HG03045 (cell line): ENCODE data around the gene ACAP3.
A peak's percentile ranks its signal among the peaks of the same experiment; 100 is the strongest.

Source experiments
- ATAC-seq: cut with Tn5 transposase; IDR thresholded peaks from one replicate; pipeline ENCODE4 v1.9.1; 2021; ENCODE audit warnings: mild to moderate bottlenecking, moderate library complexity; ENCODE audit not compliant: unreplicated experiment

ACAP3 gene

DNA sequence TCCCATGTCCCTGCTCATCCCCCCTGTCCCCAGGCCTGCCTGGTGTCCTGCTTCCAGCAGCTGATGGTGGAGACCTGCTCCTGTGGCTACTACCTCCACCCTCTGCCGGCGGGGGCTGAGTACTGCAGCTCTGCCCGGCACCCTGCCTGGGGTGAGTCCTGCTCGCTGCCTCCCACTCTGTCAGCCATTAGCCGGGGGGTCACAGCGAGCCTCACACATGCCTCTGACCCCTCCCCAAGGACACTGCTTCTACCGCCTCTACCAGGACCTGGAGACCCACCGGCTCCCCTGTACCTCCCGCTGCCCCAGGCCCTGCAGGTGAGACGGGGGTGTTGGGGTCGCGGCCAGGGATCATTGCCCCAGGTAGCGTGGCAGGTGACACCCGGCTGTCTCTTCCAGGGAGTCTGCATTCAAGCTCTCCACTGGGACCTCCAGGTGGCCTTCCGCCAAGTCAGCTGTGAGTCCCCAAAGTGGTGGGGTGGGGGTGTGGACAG, 17.4 kb downstream of the ACAP3 start:
- no peak for ATAC-seq

DNA sequence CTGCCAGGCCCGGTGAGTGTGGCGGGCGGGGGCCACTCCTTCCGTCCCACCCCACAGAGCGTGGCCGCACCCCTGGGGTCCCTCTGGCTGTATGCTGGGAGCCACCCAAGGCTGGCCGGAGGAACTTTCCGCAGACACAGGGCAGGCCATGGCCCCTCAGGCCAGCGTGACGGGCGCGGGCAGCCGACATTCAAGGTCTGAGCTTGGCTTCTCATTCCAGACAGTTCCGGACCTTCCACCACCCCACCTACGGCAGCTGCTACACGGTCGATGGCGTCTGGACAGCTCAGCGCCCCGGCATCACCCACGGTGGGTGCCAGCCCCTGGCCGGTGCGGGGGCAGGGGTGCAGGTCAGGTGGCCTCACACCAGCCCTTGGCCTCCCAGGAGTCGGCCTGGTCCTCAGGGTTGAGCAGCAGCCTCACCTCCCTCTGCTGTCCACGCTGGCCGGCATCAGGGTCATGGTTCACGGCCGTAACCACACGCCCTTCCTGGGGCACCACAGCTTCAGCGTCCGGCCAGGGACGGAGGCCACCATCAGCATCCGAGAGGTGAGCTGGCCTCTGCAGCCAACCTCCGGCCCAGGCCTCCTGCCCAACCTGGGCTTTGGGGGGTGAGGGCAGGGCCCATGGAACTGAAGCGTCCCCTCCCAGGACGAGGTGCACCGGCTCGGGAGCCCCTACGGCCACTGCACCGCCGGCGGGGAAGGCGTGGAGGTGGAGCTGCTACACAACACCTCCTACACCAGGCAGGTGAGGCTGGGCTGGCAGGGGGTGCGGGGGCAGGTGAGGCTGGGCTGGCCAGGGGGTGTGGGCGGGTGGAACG, 20.2 kb downstream of the ACAP3 start:
- ATAC-seq, result no peak

DNA sequence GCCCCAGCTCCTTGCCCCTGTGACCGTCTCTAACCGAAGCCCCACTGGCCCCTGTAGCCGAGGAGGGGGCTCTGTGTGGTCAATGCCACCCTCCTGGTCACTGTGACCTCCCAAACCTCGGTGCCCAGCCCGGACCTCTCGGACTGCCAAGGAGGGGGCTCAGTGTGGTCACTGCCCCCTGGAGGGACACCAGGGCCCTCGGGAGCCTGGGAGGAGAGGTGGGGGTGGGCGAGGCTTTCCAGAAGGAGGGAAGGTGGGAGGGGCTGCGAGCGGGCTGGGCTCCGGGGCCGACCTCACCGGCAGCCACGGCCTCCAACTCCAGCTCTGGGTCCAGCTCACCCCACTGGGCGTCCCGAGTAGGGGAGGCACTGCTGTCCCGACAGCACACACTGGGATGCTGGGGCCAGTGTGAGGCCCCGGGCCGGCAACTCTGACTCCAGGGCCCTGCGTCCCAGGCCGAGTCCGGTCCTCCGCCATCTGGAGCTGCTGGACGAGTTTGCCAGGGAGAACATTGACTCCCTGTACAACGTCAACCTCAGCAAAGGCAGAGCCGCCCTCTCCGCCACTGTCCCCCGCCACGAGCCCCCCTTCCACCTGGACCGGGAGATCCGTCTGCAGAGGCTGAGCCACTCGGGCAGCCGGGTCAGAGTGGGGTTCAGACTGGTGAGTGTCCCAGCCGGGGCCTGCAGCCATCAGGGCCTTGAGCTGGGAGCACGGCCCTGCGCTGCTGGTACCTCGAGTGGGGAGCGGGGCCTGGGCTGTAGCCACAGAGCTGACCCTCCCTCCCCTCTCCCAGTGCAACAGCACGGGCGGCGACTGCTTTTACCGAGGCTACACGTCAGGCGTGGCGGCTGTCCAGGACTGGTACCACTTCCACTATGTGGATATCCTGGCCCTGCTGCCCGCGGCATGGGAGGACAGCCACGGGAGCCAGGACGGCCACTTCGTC, 21.1 kb downstream of the ACAP3 start:
- ATAC-seq, result no peak

GRCh38 chr1:1285611-1286311, 22.0 kb downstream of the ACAP3 start:
- ATAC-seq, result no peak

DNA sequence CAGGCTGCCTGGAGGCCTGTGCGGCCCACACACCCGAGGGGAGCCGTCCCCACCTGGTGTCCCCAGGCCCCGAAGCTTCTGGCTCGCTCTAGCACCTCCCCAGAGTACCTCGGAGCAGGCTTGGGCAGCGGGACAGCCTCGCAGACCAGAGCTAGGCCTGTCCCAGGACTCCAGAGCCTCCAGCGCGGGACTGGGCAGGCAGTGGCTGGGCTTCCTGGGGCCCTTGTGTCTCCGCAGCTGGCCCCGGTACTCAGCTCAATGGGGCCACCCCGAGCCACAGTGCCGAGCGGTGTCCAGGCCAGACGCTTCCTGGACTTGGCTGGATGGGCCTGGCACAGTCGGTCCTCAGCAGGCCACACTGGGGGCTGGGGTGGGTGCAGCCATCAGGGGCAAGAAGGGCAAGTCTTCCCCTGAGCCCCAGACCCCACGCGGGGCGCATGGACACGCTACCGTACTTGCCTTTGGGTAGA, 22.6 kb downstream of the ACAP3 start:
- ATAC-seq, result no peak

- ATAC-seq, result no peak
Observed at GRCh38 chr1:1284221-1285101, 23.3 kb downstream of the ACAP3 start.

DNA sequence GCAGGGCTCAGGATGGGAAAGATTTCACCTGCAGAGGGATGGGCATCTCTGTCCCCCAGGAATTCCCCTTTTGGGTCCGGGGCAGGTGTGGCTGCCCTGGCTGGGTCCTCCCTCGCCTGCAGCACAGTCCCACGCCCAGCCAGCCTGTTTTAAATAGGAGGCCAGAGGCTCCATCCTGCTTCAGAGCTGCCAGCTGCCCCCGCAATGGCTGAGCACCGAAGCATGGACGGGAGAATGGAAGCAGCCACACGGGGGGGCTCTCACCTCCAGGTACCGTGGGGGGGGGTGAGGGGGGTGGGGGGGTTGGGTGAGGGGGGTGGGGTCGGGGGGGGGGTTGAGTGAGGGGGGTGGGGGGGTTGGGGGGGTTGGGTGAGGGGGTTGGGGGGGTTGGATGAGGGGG, 23.9 kb downstream of the ACAP3 start:
- ATAC-seq, result no peak

- no peak for ATAC-seq
Observed at GRCh38 chr1:1282998-1283397, 24.7 kb downstream of the ACAP3 start.

DNA sequence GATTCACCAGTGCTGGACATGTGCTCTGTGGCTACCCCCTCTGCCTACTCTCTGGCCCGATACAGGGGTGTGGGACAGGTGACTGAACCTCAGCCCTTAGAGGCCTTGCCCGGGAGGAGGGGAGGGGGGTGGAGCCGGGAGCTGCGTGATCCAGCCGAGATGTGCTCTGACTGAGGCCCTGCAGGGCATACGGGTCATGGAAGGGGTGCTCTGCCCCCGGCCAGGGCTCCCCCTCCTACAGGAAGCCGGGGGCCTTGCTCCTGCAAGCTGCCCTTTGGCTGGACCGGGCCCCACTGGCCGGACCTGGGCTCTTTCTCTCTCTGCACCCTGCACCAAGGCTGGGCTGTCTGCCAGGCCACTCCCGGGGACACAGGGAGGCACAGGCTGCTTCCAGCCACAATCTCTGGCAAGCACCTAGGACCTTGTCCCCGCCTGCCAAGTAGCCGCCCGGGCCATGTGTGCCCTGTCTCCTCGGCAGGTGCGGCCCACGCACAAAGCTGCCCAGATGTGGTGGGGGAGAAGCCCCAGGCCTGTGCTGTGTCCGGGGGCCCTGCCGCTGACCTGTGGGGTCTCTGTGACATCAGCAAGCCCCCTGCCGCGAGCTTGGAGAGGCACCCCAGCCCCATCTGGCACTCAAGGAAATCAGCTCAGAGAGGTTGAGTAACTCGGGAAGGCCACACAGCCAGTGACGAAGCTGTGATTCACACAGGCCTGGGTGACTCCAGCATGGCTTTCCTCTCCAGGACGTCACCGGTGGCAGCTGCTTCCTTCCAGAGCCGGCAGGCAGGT, 26.0 kb downstream of the ACAP3 start:
- no peak for ATAC-seq

DNA sequence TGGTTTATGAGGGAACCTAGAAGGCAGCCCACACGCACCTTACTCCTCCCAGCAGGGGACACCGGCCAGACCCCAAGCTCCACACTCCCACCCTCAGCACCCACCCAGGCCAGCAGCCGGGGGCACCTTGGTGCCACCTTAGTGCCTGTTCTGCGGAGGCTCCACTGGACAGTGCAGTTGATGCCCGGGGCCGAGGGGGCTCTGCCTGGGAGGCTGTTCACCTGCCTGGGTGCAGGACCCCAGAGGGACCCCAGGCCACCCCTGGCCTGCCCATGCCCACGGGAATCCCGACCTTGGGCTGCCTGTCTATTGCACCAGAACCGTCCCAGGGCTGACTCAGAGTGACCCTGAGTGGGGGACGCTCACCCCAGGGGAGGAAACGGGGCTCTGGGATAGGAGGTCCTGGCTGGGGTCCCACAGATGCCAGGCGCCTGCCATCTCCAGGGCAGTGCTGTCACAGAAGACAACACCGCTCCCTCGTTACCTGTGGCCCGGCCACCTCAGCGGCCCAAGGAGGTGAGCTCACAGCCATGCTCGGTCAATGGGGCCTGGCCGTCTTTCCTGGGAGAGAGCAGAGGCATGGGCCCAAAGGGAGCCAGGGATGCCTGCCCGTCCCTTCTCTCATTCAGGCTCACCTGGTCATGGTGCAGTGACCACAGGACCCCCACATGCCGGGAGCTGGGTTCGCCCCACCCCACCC, 26.8 kb downstream of the ACAP3 start:
- no peak for ATAC-seq

GRCh38 chr1:1279028-1279427, 28.7 kb downstream of the ACAP3 start:
- ATAC-seq, result no peak

DNA sequence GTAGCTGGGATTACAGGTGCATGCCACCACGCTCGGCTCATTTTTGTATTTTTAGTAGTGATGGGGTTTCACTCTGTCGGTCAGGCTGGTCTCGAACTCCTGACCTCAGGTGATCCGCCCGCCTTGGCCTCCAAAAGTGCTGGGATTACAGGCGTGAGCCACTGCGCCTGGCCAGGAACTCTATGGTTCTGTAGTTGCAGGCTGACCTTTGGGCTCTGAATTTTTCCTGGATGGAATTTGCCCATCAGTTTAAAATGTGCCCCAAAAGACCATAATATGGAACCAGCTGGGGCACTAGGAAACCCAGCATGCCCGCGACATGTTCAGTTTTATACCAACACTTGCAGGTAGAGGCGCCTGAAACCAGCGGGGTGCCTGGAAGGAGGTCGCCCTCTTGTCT, 29.1 kb downstream of the ACAP3 start:
- no peak for ATAC-seq

GRCh38 chr1:1275836-1276235, 31.9 kb downstream of the ACAP3 start:
- ATAC-seq, result no peak

GRCh38 chr1:1274931-1275431, 32.7 kb downstream of the ACAP3 start:
- no peak for ATAC-seq

GRCh38 chr1:1274299-1274930, 33.3 kb downstream of the ACAP3 start:
- no peak for ATAC-seq

GRCh38 chr1:1273512-1274298, 34.0 kb downstream of the ACAP3 start, which contains the start of gene UBE2J2:
Gene UBE2J2 (minus strand): TSS chr1:1273854. CDS start chr1:1267992, 5,862 bp downstream.
- ATAC-seq, result peak; percentile 85

DNA sequence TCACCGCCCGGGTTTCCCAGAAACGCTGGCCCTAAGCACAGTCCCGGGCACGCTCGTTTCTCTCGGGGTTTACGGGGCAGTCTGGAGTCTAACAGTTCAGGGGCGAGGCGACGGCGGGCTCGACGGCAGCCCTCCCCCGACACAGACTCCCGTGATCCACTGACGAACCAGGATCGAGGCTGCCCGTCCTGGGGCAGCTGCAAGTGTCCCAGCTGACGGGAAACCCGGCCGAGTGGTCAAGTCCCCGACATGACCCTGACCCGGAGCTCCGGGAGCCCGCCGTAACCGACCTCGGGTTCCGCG, 34.6 kb downstream of the ACAP3 start:
- no peak for ATAC-seq
